GM19025 (cell line): ENCODE results near the gene SPEF1.

ENCODE experiments used
- ATAC-seq: cut with Tn5 transposase; IDR thresholded peaks from one replicate; pipeline ENCODE4 v1.9.1; 2021; ENCODE audit warnings: mild to moderate bottlenecking, low read depth, moderate library complexity; ENCODE audit not compliant: unreplicated experiment

The SPEF1 gene

GRCh38 chr20:3751305-3751674 lies 30.0 kb downstream of the SPEF1 start:
- no peak for ATAC-seq

GRCh38 chr20:3749689-3750531 lies 31.3 kb downstream of the SPEF1 start:
- ATAC-seq: no peak

- ATAC-seq: no peak
Measured at GRCh38 chr20:3749087-3749688, 32.1 kb downstream of the SPEF1 start.

- no peak for ATAC-seq
Measured at GRCh38 chr20:3748073-3748472, 33.2 kb downstream of the SPEF1 start.

GRCh38 chr20:3747471-3747870 lies 33.8 kb downstream of the SPEF1 start:
- no peak for ATAC-seq

- no peak for ATAC-seq
Measured at GRCh38 chr20:3745686-3746173, 35.5 kb downstream of the SPEF1 start.

- ATAC-seq: peak; percentile 41
Measured at GRCh38 chr20:3744806-3745685, 36.2 kb downstream of the SPEF1 start.

GRCh38 chr20:3744037-3744436 lies 37.2 kb downstream of the SPEF1 start:
- no peak for ATAC-seq

GRCh38 chr20:3743251-3743650 lies 38.0 kb downstream of the SPEF1 start:
- ATAC-seq: no peak

- no peak for ATAC-seq
Measured at GRCh38 chr20:3741836-3742458, 39.3 kb downstream of the SPEF1 start.

- no peak for ATAC-seq
Measured at GRCh38 chr20:3740615-3741301, 40.5 kb downstream of the SPEF1 start.

GRCh38 chr20:3739926-3740451 lies 41.3 kb downstream of the SPEF1 start:
- ATAC-seq: no peak

GRCh38 chr20:3739054-3739925 lies 42.0 kb downstream of the SPEF1 start:
- no peak for ATAC-seq

GRCh38 chr20:3738111-3739053 lies 42.9 kb downstream of the SPEF1 start:
- no peak for ATAC-seq

GRCh38 chr20:3735768-3736167 lies 45.5 kb downstream of the SPEF1 start:
- no peak for ATAC-seq

GRCh38 chr20:3734111-3734843 lies 47.0 kb downstream of the SPEF1 start:
- no peak for ATAC-seq
